HG02943 (cell line): ENCODE data around the gene CGAS.
"Not testable (repeated sequence)": the region's sequence is repeated elsewhere in the genome, so short reads cannot be mapped to it uniquely, and the experiment has no call there.

Experiments used
- ATAC-seq: cut with Tn5 transposase; IDR thresholded peaks from one replicate; pipeline ENCODE4 v1.9.1; 2021; ENCODE audit warnings: mild to moderate bottlenecking, low read depth, moderate library complexity; ENCODE audit not compliant: unreplicated experiment

The CGAS gene

DNA sequence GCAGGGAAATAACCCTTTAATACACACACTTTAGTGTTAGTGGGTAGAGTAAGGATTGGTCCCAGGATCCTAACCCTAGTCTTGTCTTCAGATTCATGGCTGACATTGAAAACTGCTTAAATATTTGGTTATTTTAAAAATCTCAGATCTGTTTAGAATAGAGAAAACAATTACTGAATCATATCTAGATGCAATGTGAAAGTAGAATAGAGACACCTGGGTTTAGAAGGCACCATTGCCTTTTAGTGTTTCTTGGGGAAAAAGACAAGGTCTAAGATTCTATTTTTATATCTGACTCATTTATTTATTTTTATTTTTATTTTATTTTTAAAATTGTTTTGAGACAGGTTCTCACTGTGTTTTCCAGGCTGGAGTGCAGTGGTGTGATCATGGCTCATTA, 51.4 kb downstream of the CGAS start:
- ATAC-seq = no peak

DNA sequence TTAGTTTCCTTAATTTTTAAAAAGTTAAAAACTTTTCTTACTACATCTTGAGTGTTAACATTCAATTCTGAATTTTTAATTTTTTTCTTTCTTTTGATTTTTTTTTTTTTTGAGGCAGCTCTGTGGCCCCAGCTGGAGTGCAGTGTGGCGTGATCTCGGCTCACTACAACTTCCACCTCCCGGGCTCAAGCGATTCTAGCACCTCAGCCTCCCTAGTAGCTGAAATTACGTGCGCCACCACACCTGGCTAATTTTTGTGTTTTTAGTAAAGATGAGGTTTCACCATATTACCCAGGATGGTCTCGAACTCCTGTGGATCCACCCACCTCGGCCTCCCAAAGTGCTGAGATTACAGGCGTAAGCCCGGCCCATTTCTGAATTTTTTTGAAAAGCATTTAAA, 56.2 kb downstream of the CGAS start:
- ATAC-seq = no peak

DNA sequence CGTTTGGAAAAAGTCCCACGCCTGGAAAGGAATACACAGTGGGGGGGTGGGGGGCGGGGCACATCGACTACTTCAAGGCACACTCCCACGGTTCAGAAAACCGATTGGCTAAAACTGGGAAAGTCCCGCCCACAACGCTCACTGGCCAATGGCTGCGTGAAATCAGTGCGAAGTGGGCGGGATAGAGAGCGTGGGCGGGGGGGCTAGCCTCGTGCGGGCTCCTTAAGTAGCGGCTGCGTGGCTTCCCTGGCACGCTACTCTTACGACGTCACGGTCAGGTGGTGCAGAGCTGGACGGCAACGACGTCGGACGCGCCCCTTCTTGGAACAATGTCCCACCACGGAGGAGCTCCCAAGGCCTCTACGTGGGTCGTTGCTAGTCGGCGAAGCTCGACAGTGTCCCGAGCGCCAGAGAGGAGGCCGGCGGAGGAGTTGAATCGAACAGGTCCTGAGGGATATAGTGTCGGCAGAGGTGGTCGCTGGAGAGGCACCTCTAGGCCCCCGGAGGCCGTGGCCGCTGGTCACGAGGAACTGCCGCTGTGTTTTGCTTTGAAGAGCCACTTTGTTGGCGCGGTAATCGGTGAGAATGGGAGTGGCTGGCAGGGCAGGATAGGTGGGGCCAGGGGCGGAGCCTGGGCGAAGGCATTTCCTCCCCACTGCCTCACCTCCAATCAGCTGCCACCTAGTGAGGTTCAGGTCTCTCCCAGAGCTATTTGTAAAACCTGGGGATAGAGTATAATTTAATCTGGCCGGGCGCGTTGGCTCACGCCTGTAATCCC, 57.3 kb downstream of the CGAS start, which contains the start of gene DDX43:
TSS of gene DDX43 (plus strand) at position 252 of the 778 bp plus-strand sequence. CDS start at position 330, 78 bp downstream.
- ATAC-seq = no peak

DNA sequence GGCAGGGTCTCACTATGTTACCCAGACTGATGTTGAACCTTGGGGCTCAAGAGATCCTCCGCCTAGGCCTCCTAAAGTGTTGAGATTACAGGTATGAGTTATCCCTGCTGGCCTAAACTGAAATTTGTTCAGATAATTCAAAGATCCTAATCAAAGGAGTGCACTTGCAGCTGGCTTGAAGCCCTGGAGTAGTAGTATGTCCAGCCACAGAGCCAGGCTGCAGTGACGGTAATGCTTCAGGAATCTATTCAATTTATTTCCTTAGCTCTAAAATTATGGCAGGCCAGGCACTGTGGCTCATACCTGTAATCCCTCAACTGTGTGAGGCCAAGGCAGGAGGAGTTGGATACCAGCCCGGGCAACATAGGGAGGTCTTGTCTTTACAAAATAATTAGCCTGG, 58.8 kb downstream of the CGAS start:
- ATAC-seq = no peak

DNA sequence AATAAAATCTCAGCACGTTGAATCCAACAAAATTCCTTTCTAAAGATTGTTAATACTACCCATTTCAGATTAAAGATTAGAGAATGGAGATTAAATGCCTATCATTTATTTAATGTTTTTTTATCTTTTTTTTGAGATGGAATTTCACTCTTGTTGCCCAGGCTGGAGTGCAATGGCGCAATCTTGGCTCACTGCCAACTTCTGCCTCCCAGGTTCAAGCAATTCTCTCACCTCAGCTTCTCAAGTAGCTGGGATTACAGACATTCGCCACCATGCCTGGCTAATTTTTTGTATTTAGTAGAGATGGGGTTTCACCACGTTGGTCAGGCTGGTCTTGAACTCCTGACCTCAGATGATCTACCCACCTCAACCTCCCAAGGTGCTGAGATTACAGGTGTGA, 59.9 kb downstream of the CGAS start:
- ATAC-seq = not testable (repeated sequence)

DNA sequence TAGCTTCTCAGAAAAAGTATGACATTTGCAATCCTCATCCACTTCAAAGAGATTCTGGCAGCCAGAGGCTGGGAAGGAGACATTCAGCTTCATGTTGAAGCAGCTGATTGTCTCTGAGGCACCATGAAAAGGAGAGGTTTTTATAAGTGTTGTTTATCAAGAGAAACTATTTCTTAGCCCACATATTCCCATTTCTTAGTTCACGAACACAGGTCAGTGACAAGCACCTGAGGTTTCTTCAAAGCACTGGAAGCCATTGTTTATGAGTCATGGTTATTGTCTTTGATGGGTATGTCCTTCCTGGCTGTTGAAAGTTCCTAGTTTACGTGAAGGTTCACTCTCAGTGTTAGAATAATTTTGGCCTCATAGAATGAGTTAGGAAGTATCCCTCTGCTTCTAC, 60.4 kb downstream of the CGAS start:
- no peak for ATAC-seq

DNA sequence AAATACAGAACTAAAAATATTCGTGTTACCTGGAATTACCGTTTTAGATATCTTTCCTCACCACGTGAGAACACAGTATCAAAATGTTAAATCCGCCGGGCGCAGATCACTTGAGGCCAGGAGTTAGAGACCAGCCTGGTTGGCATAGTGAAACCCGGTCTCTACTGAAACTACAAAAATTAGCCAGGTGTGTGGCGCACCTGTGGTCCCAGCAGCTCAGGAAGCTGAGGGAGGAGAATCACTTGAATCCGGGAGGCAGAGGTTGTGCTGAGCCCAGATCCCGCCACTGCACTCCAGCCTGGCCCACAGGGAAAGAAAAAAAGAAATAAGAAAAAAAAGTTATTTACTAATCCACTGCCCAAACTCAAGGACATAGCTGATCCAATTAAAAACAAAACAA, 62.2 kb downstream of the CGAS start:
- no peak for ATAC-seq

DNA sequence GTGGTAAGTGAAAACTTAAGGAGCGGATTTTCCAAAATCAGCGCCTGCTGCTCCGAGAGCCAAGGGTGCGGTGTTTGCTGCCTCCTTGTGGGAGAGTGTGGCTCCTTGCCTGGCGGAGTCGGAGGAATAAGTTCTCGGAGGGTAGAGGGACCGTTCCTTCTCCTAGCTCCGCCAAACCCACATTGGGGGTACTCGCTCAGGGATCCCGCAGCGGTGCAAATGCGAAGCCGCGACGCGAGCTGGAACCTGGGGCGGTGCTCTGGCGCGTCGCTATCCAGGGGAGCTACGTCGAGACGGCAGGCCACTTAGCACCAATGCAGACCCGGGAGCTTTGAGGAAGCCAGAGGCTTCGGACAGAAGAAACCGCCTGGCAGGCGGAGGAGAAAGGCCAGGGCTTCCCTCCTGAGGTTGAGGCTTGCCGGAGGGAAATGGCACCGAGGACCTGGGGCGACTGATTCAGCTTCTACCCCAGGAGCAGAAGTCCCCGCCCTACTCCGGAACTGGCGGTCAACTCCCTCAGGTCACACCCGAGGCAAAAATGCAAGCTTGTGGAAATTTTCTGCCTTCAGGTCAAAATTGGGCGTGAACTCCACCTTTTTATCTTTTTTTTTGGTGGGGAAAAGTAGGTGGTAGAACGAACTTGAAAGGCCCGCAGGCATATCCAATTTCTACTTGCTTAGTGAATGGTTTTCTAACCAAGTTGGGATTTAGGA, 63.1 kb downstream of the CGAS start:
- peak; percentile 83 for ATAC-seq

DNA sequence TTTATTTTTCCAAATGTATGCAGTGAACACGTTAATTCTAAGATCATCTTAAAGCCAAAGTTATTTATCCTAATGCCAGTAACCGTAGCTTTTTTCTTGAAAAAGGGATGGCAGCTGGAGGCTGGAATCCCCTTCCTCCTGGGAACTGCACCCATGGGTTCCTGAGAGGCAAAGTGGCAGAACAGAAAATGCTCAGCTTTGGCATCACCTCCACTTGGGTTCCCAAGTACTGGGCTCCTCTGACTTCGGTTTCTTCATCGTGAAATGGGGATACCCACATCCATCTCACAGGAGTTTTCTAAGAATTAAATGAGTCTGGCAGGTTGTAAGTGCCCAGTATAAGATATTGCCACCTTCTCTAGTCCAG, 63.7 kb downstream of the CGAS start:
- no peak for ATAC-seq

DNA sequence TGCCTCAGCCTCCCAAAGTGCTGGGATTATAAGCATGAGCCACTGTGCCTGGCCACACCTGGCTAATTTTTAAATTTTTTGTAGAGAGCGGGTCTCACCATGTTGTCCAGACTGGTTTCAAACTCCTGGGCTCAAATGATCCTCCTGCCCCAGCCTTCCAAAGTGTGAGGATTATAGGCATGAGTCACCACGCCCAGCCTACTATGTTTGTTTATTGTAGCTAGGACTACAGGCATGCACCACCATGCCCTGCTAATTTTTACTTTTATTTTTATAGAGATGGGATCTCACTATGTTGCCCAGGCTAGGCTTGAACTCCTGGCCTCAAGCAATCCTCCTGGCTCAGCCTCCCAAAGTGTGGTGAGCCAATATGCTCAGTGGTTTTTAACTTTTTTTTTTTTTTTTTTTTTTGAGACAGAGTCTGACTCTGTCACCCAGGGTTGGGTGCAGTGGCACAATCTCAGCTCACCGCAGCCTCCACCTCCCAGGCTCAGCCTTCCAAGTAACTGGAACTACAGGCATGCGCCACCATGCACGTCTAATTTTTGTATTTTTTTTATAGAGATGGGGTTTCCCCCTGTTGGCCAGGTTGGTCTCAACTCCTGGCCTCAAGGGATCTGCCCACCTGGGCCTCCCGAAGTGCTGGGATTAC, 69.5 kb downstream of the CGAS start:
- ATAC-seq = no peak

DNA sequence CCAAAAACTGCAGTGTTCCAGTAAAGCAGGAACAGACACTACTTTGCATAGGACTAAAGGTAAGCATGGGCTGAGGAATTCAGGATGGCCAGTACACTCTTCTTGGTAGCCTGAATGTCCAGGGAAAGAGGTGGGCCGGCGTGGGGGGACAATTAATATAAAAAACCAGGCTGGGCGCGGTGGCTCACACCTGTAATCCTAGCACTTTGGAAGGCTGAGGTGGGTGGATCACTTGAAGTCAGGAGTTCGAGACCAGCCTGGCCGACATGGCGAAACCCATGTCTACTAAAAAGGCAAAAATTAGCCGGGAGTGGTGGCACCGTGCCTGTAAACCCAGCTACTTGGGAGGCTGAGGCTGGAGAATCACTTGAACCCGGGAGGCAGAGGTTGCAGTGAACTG, 70.6 kb downstream of the CGAS start:
- not testable (repeated sequence) for ATAC-seq

DNA sequence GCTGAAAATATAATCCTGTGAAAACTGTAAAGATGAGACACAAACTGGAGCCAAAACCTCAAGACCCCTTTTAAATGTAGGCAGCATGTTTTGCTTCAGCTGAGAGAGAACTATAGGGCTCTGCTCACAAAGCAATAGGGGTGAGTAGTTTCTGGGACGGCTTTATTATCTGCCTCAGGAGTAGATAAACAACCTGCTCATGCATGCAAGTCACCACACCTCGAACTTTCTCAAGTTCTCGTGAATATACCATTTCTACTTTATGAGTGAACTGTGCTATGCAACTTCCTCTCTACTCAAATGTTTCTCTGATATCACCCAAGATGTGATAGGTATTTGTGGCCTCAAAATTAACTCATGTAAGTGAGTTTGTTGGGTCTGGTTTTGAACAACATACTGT, 74.9 kb downstream of the CGAS start:
- ATAC-seq = no peak

DNA sequence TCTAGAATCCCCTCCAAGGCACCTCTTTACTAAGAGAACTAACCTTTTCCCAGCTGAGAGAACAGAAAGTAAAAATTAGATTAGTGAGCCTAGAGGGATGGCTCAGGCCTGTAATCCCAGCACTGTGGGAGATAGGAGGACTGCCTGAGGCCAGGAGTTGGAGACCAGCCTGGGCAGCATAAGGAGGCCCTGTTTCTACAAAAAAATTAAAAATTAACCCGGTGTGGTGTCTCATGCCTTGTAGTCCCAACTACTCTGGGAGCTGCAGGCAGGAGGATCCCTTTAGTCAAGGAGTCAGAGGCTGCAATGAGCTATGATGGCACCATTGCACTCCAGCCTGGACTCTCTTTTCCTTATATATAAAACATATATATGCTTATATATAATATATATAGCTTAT, 76.9 kb downstream of the CGAS start:
- ATAC-seq = no peak
